ENCODE data around the gene TSSK2.

Gene TSSK2

GRCh38 chr22:19178657-19179496, 47.8 kb downstream of the TSSK2 start, which contains the start of gene SLC25A1:
Gene SLC25A1, minus strand, starts transcription at chr22:19178736. Its CDS starts 63 bp downstream, at chr22:19178673.
- peak; percentile 92 for DNase-seq (ENCODE audit: low read depth)
- peak within 1 kb of the TSS; percentile 51 for H3K4me3 ChIP-seq (ENCODE audit: low read length)
- no peak for TF ChIP-seq CTCF (IDR thresholded peaks at IDR 0.05; ENCODE audit: insufficient read depth, low read depth, low read length, missing control alignments)

GRCh38 chr22:19179497-19180048, 48.5 kb downstream of the TSSK2 start:
- TF ChIP-seq CTCF (IDR thresholded peaks at IDR 0.05; ENCODE audit: insufficient read depth, low read depth, low read length, missing control alignments): peak; percentile 72
- H3K4me3 ChIP-seq (ENCODE audit: low read length): peak overlapping the region; percentile 51
- peak; percentile 79 for DNase-seq (ENCODE audit: low read depth)

- H3K4me3 ChIP-seq (ENCODE audit: low read length): no peak overlapping the region
- no peak for TF ChIP-seq CTCF (IDR thresholded peaks at IDR 0.05; ENCODE audit: insufficient read depth, low read depth, low read length, missing control alignments)
- DNase-seq (ENCODE audit: low read depth): no peak
Observed at GRCh38 chr22:19180234-19180633, 49.1 kb downstream of the TSSK2 start.

GRCh38 chr22:19180740-19181410, 49.8 kb downstream of the TSSK2 start:
- no peak for DNase-seq (ENCODE audit: low read depth)
- no peak overlapping the region for H3K4me3 ChIP-seq (ENCODE audit: low read length)
- no peak for TF ChIP-seq CTCF (IDR thresholded peaks at IDR 0.05; ENCODE audit: insufficient read depth, low read depth, low read length, missing control alignments)

- no peak for DNase-seq (ENCODE audit: low read depth)
- no peak overlapping the region for H3K4me3 ChIP-seq (ENCODE audit: low read length)
- no peak for TF ChIP-seq CTCF (IDR thresholded peaks at IDR 0.05; ENCODE audit: insufficient read depth, low read depth, low read length, missing control alignments)
Observed at GRCh38 chr22:19181786-19182471, 50.8 kb downstream of the TSSK2 start.
